GM18858 (cell line): ENCODE data around the gene RWDD2A.
"Not testable (repeated sequence)": the region's sequence is repeated elsewhere in the genome, so short reads cannot be mapped to it uniquely, and the experiment has no call there.

Experiments
- ATAC-seq: cut with Tn5 transposase; IDR thresholded peaks from one replicate; pipeline ENCODE4 v1.9.1; 2021; ENCODE audit not compliant: unreplicated experiment

The RWDD2A gene

GRCh38 chr6:83192871-83193746 lies at the start of gene RWDD2A, which contains the start of gene PGM3:
Gene RWDD2A (plus strand): TSS chr6:83193357. CDS start chr6:83194452, 1,095 bp downstream.
Gene PGM3 (minus strand): TSS chr6:83193265. CDS start chr6:83191012, 2,253 bp downstream.
- peak; percentile 96 for ATAC-seq

GRCh38 chr6:83151114-83151513 lies 42.0 kb upstream of the RWDD2A start:
- ATAC-seq, result no peak

- ATAC-seq, result no peak
Measured at GRCh38 chr6:83152913-83153312, 40.2 kb upstream of the RWDD2A start.

- ATAC-seq, result no peak
Measured at GRCh38 chr6:83153883-83154521, 39.2 kb upstream of the RWDD2A start.

- ATAC-seq, result no peak
Measured at GRCh38 chr6:83155794-83156193, 37.4 kb upstream of the RWDD2A start.

- no peak for ATAC-seq
Measured at GRCh38 chr6:83160167-83160566, 33.0 kb upstream of the RWDD2A start.

GRCh38 chr6:83167726-83168278 lies 25.4 kb upstream of the RWDD2A start:
- no peak for ATAC-seq

- ATAC-seq, result no peak
Measured at GRCh38 chr6:83168556-83168955, 24.6 kb upstream of the RWDD2A start.

- no peak for ATAC-seq
Measured at GRCh38 chr6:83169106-83169505, 24.1 kb upstream of the RWDD2A start.

- no peak for ATAC-seq
Measured at GRCh38 chr6:83169511-83169910, 23.6 kb upstream of the RWDD2A start.

GRCh38 chr6:83176246-83176645 lies 16.9 kb upstream of the RWDD2A start:
- ATAC-seq, result no peak

- ATAC-seq, result no peak
Measured at GRCh38 chr6:83180426-83180950, 12.7 kb upstream of the RWDD2A start.

GRCh38 chr6:83182114-83182513 lies 11.0 kb upstream of the RWDD2A start:
- no peak for ATAC-seq

- no peak for ATAC-seq
Measured at GRCh38 chr6:83183082-83183828, 9.9 kb upstream of the RWDD2A start.

- no peak for ATAC-seq
Measured at GRCh38 chr6:83185096-83185495, 8.1 kb upstream of the RWDD2A start.

- ATAC-seq, result no peak
Measured at GRCh38 chr6:83188501-83188900, 4.7 kb upstream of the RWDD2A start.

- no peak for ATAC-seq
Measured at GRCh38 chr6:83190626-83191025, 2.5 kb upstream of the RWDD2A start.

- ATAC-seq, result not testable (repeated sequence)
Measured at GRCh38 chr6:83191974-83192373, 1.2 kb upstream of the RWDD2A start.

- no peak for ATAC-seq
Measured at GRCh38 chr6:83192456-83192855, 701 bp upstream of the RWDD2A start.

- ATAC-seq, result no peak
Measured at GRCh38 chr6:83193747-83194566, 800 bp downstream of the RWDD2A start.
